Left lung (tissue), 10 donors: Measurements from ENCODE around the gene PIGL. TPM values are rescaled to one million over a fixed set of nuclear protein-coding genes. Genes with fewer than 3 reads are reported as not detected.
"Not testable (repeated sequence)": the region's sequence is repeated elsewhere in the genome, so short reads cannot be mapped to it uniquely, and the experiment has no call there.

ENCODE experiments used
- ATAC-seq: fragments of 200-7000 bp; cut with Tn5 transposase; one replicate; pipeline ENCODE4 v1.9.1; 2020; ENCODE audit warnings: moderate library complexity
- DNase-seq, 4 donors: peaks; one replicate each; pipeline ENCODE4 v3.0.0-alpha.2; 2013 to 2020
- H3K27ac ChIP-seq, 2 donors: fragments of 200-600 bp; sonication (generic) in 1 of 2; one replicate each; pipeline versions ENCODE4 v1.5.0 to v1.8.0; 2020 to 2021
- H3K27me3 ChIP-seq, 2 donors: fragments of 200-600 bp; sonication (generic) in 1 of 2; one replicate each; pipeline versions ENCODE4 v1.5.0 to v1.8.0; 2020 to 2021
- H3K36me3 ChIP-seq, 2 donors: fragments of 200-600 bp; sonication (generic) in 1 of 2; one replicate each; pipeline versions ENCODE4 v1.5.0 to v1.8.0; 2020 to 2021
- H3K4me1 ChIP-seq, 2 donors: fragments of 200-600 bp; one replicate each; pipeline ENCODE4 v1.8.0; 2021
- H3K4me3 ChIP-seq, 2 donors: fragments of 200-600 bp; sonication (generic) in 1 of 2; one replicate each; pipeline versions ENCODE4 v1.5.0 to v1.8.0; 2020 to 2021; ENCODE audit warnings: mild to moderate bottlenecking in 1 of 2
- H3K9me3 ChIP-seq, 2 donors: fragments of 200-600 bp; sonication (generic) in 1 of 2; one replicate each; pipeline versions ENCODE4 v1.5.0 to v1.8.0; 2020 to 2021
- intact Hi-C, 2 donors: fragments of 100-400 bp; cut with DNase I; formaldehyde crosslinking; loops; one replicate each; pipeline versions ENCODE4 v1.11.2 to v1.14.2; 2022
- polyA plus RNA-seq, 6 donors: library from polyadenylated mRNA; unstranded; fragments of 120-200 nt; gene quantifications; one replicate each; pipeline ENCODE4 v1.2.1, GENCODE V29; 2013; ENCODE audit not compliant: insufficient read length in 6 of 6
- total RNA-seq, 2 donors: library from RNA; stranded (reverse); fragmentation: NEBNext Ultra II Directional; extraction: Animal tissue kit (Norgen Biotek cat#: 25700); gene quantifications; one replicate each; pipeline ENCODE4 v1.2.1, GENCODE V29; 2021
- TF ChIP-seq, protein P1 (sequence below), 2 donors: fragments of 200-600 bp; sonication (generic) in 1 of 2; IDR thresholded peaks; one replicate each; pipeline versions ENCODE4 v1.5.0 to v1.8.0; 2021; ENCODE audit warnings: antibody characterized with exemption in 2 of 2
- donor health status: DM: no; HTN: yes; CAD: no.
- donor health status: DM: no; HTN: no; CAD: no.

The PIGL gene
- total and polyA plus RNA-seq, 8 donors = 15.9 to 56.0 (median 40.5) TPM

DNA sequence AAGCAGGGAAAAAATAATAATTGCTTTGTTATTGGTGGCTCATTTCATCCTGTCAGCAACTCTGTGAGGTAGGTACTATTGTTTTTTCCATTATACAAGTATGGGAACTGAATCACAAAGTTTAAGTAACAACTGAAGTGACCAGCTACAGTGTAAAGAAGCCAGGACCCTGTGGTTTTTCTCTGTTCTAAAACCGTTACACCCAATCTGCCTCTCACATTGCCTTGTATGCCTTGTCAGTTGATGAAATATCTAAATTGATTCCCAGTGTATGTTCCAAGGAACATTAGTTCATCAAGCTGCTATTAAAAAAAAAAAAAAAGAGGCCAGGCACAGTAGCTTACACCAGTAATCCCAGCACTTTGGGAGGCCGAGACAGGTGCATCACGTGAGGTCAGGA, 5.4 kb downstream of the PIGL start:
- Histone ChIP-seq H3K9me3 (no peaks in the 10 kb centered on the region), H3K4me3 (no peak overlapping the region), H3K4me1 (peaks cover 8 to 14% of the 10 kb centered on the region in 2 donors), H3K36me3 (peaks cover 0 to 3% of the 10 kb centered on the region in 2 donors), H3K27ac (no peak overlapping the region), H3K27me3 (no peaks in the 10 kb centered on the region)
- TF ChIP-seq, protein P1, sequence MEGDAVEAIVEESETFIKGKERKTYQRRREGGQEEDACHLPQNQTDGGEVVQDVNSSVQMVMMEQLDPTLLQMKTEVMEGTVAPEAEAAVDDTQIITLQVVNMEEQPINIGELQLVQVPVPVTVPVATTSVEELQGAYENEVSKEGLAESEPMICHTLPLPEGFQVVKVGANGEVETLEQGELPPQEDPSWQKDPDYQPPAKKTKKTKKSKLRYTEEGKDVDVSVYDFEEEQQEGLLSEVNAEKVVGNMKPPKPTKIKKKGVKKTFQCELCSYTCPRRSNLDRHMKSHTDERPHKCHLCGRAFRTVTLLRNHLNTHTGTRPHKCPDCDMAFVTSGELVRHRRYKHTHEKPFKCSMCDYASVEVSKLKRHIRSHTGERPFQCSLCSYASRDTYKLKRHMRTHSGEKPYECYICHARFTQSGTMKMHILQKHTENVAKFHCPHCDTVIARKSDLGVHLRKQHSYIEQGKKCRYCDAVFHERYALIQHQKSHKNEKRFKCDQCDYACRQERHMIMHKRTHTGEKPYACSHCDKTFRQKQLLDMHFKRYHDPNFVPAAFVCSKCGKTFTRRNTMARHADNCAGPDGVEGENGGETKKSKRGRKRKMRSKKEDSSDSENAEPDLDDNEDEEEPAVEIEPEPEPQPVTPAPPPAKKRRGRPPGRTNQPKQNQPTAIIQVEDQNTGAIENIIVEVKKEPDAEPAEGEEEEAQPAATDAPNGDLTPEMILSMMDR (IDR thresholded peaks at IDR 0.05) = no peak
- DNase-seq = no peak
- intact Hi-C loops = no loop called here
- ATAC-seq = no peak

DNA sequence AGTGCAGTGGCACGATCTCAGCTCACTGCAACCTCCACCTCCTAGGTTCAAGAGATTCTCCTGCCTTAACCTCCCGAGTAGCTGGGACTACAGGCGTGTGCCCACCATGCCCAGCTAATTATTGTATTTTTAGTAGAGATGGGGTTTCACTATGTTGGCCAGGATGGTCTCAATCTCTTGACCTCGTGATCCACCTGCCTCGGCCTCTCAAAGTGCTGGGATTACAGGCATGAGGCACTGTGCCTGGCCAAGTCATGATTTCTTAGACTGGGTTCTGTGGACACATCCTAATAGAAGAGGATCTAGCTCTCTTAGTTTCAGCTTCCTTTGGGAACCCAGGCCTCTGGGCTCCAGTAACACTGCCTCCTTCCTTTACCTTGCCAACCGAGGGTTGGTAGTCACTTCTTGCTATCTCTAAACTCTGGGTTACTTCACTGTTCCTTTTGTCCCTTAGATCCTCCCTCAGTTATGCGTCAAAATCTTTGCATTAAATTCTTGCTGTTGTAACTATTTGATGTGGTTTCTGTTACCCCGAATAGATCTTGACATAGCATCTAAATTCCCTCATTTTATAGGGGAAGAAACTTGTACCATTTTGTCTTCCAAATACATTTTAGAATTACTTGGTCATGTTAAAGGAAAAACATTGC, 13.0 kb downstream of the PIGL start:
- peaks cover 0 to 18% of the 10 kb centered on the region in 2 donors for H3K4me1 ChIP-seq
- H3K36me3 ChIP-seq, H3K27ac ChIP-seq, intact Hi-C loops, DNase-seq, ATAC-seq, H3K4me3 ChIP-seq, H3K9me3 ChIP-seq, H3K27me3 ChIP-seq: not testable (repeated sequence)

DNA sequence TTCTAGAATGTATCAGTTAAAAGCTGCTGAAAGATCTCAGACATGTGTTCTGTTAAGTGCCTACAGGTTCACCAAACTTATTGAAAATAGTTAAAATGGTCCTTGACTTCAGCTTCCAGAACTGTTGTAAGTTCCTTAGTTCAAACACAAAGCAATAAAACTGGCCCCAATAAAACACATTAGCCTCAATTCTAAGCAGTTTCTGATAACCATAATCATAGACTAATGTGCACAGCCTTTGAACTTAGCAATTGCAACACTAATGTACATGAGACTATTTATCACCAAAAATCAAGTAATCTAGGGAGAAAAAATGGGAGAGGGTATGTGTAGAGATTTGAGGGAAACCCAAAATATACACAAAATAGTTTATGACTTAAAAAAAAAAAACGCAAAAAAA, 15.4 kb downstream of the PIGL start:
- Histone ChIP-seq H3K4me3 (no peak overlapping the region), H3K9me3 (no peaks in the 10 kb centered on the region), H3K27me3 (no peaks in the 10 kb centered on the region), H3K36me3 (peaks cover 0 to 10% of the 10 kb centered on the region in 2 donors), H3K27ac (no peak overlapping the region), H3K4me1 (peaks cover 0 to 18% of the 10 kb centered on the region in 2 donors)
- ATAC-seq (no peak), DNase-seq (no peak)
- TF ChIP-seq, protein P1 (IDR thresholded peaks at IDR 0.05) = no peak
- intact Hi-C loops = no loop called here

DNA sequence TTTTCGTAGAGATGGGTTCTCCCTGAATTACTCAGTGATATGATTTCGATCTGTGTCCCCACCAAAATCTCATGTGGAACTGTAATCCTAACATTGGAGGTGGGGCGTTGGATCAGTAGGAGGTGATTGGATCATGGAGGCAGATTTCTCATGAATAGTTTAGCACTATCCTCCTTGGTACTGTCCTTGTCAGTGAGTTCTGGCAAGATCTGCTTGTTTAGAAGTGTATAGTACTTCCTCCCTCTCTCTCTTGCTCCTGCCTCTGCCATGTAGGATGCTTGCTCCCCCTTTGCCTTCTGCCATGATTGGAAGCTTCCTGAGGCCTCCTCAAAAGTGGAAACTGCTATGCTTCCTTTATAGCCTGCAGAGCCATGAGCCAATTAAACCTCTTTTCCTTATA, 22.9 kb downstream of the PIGL start:
- DNase-seq = no peak
- intact Hi-C loops = no loop called here
- no peaks in the 10 kb centered on the region for H3K27me3 ChIP-seq
- H3K36me3 ChIP-seq = no peaks in the 10 kb centered on the region
- TF ChIP-seq, protein P1 (IDR thresholded peaks at IDR 0.05) = no peak
- H3K4me3 ChIP-seq = no peak overlapping the region
- no peaks in the 10 kb centered on the region for H3K4me1 ChIP-seq
- no peak overlapping the region for H3K27ac ChIP-seq
- no peak for ATAC-seq
- H3K9me3 ChIP-seq = no peaks in the 10 kb centered on the region

DNA sequence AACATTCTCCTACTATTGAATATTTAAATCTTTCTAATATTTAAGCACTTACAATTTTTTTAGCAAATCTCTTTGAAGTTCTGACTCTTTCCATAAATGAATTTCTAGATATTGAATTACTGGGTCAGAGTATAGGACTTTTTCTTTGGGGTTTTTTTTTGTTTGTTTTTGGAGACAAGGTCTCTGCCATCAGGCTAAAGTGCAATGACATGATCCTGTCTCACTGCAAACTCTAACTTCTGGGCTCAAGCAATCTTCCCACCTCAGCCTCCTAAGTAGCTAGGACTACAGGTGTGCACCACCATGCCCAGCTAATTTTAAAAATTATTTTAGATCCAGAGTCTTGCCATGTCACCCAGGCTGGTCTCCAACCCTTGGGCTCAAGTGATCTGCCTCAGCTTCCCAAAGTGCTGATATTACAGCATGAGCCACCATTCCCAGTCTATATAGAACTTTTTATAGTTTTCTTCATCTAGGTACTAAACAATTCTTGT, 24.9 kb downstream of the PIGL start:
- Histone ChIP-seq H3K27me3 (no peaks in the 10 kb centered on the region), H3K36me3 (no peaks in the 10 kb centered on the region), H3K27ac (no peak overlapping the region), H3K4me3 (no peak overlapping the region), H3K9me3 (no peaks in the 10 kb centered on the region), H3K4me1 (no peaks in the 10 kb centered on the region)
- intact Hi-C loops = no loop called here
- no peak for ATAC-seq
- TF ChIP-seq, protein P1 (IDR thresholded peaks at IDR 0.05) = no peak
- no peak for DNase-seq

DNA sequence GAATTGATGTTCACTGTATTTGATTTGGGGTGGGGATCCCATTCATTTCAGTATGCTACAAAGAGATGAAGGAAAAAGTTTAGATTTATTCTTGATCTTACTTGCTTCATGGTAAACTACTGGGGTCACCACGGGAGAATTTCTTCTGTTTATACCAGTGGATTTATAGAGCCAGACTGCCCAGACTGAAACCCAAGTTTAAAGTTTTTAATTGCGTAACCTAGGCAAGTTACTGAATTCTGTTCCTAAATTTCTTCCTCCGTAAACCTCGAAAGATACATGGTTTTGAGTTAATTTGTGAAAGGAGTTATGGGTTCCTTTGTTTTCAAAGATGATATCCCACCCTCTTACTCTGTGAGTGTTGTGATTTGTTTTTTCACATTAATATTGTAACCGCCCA, 26.4 kb downstream of the PIGL start:
- intact Hi-C loops = no loop called here
- H3K9me3 ChIP-seq = no peaks in the 10 kb centered on the region
- no peak overlapping the region for H3K4me3 ChIP-seq
- H3K4me1 ChIP-seq = no peaks in the 10 kb centered on the region
- ATAC-seq = no peak
- TF ChIP-seq, protein P1 (IDR thresholded peaks at IDR 0.05) = no peak
- no peak overlapping the region for H3K27ac ChIP-seq
- no peaks in the 10 kb centered on the region for H3K36me3 ChIP-seq
- H3K27me3 ChIP-seq = no peaks in the 10 kb centered on the region
- DNase-seq = no peak
